Esophagus squamous epithelium (tissue), 4 donors: ENCODE measurements around the gene TOX2.

ENCODE experiments used
- CTCF ChIP-seq, 6 experiments: fragments of 450-650 bp in 4 of 6; fragments of 200-600 bp in 2 of 6; sonication (generic) in 2 of 6; IDR thresholded peaks; one replicate each; pipeline ENCODE4 v1.5.1; 2016 to 2019; ENCODE audit warnings: antibody characterized with exemption in 6 of 6, mild to moderate bottlenecking in 4 of 6, moderate library complexity in 4 of 6
- POLR2A ChIP-seq, 4 donors: fragments of 450-650 bp; IDR thresholded peaks; one replicate each; pipeline ENCODE4 v1.6.1; 2017; ENCODE audit warnings: antibody characterized with exemption in 4 of 4, mild to moderate bottlenecking in 4 of 4, moderate library complexity in 3 of 4

DNA sequence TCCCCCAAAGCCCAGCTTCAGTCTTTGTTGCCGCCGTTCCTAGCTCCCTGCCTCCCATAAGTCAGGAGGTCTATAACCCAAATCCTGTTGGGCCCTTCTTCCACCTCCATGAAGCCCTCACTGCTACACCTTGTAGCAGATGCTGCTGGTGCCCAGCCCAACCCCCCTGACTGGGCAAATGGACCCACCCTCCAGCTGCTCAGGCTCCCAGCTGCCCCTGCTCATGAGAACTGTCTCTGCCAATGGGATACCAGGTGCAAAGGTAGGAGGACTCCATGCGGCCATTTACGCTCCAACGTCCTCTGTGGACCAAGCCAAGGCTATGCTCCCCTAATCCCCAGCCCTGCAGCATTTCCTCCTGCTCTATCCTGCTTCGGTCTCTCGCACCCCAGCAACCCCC lies 200.5 kb downstream of the TOX2 start:
- no peak for TF ChIP-seq CTCF (IDR thresholded peaks at IDR 0.05)
- TF ChIP-seq POLR2A (IDR thresholded peaks at IDR 0.05), result no peak
